GM12864 (cell line): Measurements from ENCODE around the gene BMPR2.

Experiments
- DNase-seq: peaks from one replicate; pipeline ENCODE4 v3.0.0-alpha.2; 2011; ENCODE audit warnings: low read depth
- H3K4me3 ChIP-seq: 2 replicates; pipeline ENCODE4 v1.5.1; 2011; ENCODE audit warnings: mild to moderate bottlenecking, low read depth, low read length, control low read depth
- TF ChIP-seq, protein P1 (sequence below): IDR thresholded peaks from 2 replicates; pipeline ENCODE4 v1.5.1; 2011; ENCODE audit warnings: low read depth, mild to moderate bottlenecking, moderate library complexity, low read length, control low read depth, inconsistent platforms; ENCODE audit errors: missing control alignments

Gene BMPR2

DNA sequence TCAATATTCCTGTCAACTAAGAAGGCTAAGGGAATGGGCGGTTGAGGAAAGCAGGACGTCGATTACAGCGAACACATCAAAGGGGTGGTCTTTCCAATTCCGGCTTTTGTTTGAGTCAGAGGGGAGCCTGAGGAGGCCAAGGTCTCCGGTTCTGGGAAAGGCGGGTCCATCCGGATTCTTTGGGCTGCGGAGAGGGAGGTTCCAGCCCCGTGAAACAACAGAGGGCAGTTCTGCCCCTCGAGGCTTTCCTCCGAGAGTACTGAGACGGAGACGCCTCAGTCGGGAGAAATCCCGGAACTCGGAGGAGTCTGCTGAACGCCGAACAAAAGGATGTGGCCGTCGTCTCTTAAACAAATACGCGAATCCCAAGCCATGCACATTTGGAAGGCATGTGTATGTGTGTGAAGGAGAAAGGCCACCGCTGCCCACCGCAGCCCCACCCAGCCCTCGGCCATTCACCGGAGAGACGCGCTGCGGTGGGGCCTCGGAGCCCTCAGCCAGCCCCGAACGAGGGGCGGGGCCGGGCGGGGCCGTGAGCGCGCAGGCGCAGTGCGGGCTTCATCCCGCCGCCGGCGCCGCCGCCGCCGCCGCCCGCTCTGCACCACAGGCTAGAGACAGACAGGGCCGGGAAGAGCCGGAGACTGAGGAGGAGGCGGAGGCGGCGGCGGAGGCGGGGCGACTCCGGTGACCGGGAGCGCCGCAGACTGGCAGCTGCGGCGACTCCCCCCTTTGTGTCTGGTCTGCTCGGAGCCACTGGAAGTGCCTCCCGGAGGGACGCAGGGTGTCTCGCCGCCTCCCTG, at the start of gene BMPR2:
Gene BMPR2, plus strand, starts transcription at position 719 of the 800 bp plus-strand sequence. CDS start 1,148 bp downstream, outside the sequence.
- DNase-seq, result peak; percentile 39
- H3K4me3 ChIP-seq, result peak within 1 kb of the TSS; percentile 96
- TF ChIP-seq, protein P1, sequence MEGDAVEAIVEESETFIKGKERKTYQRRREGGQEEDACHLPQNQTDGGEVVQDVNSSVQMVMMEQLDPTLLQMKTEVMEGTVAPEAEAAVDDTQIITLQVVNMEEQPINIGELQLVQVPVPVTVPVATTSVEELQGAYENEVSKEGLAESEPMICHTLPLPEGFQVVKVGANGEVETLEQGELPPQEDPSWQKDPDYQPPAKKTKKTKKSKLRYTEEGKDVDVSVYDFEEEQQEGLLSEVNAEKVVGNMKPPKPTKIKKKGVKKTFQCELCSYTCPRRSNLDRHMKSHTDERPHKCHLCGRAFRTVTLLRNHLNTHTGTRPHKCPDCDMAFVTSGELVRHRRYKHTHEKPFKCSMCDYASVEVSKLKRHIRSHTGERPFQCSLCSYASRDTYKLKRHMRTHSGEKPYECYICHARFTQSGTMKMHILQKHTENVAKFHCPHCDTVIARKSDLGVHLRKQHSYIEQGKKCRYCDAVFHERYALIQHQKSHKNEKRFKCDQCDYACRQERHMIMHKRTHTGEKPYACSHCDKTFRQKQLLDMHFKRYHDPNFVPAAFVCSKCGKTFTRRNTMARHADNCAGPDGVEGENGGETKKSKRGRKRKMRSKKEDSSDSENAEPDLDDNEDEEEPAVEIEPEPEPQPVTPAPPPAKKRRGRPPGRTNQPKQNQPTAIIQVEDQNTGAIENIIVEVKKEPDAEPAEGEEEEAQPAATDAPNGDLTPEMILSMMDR, result no peak

DNA sequence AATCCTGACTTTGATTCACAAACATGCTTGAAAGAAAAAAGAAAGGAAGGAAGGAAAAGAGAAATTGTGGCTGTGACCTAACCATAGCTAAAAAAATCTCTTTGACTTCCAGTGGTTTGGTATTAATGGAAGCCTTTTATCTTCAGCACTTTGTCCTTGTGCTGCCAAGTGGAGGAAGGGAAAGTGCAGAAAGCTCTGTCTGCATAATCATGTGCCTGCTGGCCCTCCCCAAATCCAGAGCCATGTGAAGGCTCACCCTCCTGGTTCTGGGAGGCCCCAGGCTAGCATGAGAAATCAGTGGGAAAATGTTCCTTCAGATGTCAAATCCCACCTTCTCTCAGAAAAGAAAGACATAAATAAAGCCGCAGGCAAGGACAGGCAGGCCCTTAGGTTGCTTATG, 48.3 kb upstream of the BMPR2 start:
- H3K4me3 ChIP-seq, result no peak overlapping the region
- TF ChIP-seq, protein P1, result no peak
- no peak for DNase-seq

DNA sequence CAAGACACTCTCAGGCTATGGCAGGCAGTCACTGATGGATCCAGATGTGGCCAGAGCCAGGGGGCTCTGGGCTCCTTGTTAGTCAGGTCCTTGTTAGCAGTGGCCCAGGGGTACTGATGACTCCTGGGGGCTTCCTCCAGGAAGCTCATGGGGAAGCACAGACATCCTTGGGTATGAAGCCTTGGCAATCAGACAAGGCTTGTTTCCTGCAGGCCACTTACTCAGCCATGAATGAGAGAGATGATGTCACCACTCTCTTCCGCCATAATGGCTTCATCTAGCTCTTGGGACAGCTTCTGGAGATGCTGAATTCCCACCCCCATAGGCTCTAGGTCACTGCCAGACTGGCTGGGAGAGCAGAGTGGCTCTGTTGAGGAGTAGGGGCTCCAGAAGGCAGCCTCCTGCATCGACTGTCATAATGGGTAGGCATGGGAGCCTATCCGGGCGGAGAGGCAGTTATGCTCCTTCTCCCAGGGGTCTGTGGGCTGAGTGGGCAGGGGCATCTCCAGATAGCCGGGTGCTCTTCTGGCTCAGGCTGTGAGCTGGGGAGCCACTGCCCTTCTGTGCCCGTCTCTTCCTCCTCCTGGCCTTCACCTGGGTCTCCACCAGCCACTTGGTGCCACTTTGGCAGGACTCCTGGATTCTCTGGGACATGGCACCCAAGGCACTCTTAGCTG, 40.2 kb upstream of the BMPR2 start:
- no peak overlapping the region for H3K4me3 ChIP-seq
- DNase-seq, result no peak
- TF ChIP-seq, protein P1, result no peak

- no peak overlapping the region for H3K4me3 ChIP-seq
- TF ChIP-seq, protein P1, result no peak
- no peak for DNase-seq
Measured at GRCh38 chr2:202337151-202337550, 39.0 kb upstream of the BMPR2 start.

DNA sequence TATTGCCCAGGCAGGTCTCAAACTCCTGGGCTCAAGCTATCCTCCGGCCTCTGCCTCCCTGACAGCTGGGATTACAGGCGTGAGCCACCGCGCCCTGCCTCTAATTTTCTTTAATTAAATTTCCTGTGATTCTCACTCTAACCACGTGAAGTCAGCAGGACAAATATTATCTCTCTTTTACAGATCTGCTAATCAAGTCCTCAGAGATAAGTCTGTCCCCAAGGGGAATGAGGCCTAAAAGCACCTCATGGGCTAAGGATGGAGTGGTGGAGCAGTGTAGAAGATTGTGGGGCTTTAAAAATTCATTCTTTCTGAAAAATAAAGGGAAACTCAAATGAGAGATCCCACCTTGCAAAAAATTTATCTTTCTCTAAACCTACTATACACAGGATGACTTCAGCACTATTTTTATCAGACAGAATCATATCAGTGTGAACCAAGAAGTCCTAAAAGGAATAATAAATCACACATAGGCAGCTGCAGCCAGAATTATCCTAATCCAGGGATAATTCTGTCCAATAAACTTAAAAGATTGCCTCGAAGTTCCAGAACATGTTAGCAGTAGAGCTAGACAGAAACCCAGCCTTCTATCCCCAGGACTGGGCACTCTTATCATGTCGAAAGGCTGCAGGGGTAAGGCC, 38.3 kb upstream of the BMPR2 start:
- no peak for DNase-seq

GRCh38 chr2:202339071-202339870, 36.9 kb upstream of the BMPR2 start:
- TF ChIP-seq, protein P1, result no peak
- no peak for DNase-seq
- no peak overlapping the region for H3K4me3 ChIP-seq

More for the DNA sequence above, 38.3 kb upstream of the BMPR2 start:
- H3K4me3 ChIP-seq, result no peak overlapping the region
- TF ChIP-seq, protein P1, result no peak
